HCT116 (cell line): ENCODE measurements around the gene IL1RAPL2. TPM values are rescaled to one million over a fixed set of nuclear protein-coding genes. Genes with fewer than 3 reads are reported as not detected.

Experiments used
- ATAC-seq: fragments of 200-7000 bp; cut with Tn5 transposase; 2 replicates; pipeline ENCODE4 v1.9.1; 2020; ENCODE audit warnings: mild to moderate bottlenecking, moderate library complexity
- BruUV-seq: library from RNA; stranded (reverse); fragments of 400-500 nt; replicated peaks from 2 replicates; lab custom pipeline; 2021; lab: Mats Ljungman, UMichigan
- CTCF ChIA-PET: fragments of 300-600 bp; sonication (Branson Sonifier 250); formaldehyde crosslinking; loops from one replicate; lab custom pipeline; 2021; ENCODE audit warnings: antibody characterized with exemption; lab: Charles Lee
- POLR2A ChIA-PET: fragments of 300-600, 350-600 bp; sonication (Branson Sonifier 250); formaldehyde crosslinking; loops from one replicate; lab custom pipeline; 2021; ENCODE audit warnings: antibody characterized with exemption; lab: Charles Lee
- RAD21 ChIA-PET, 2 experiments: fragments of 300-600 bp; sonication (Branson Sonifier 250); formaldehyde crosslinking; loops; one replicate each; lab custom pipeline; 2023; ENCODE audit warnings: low total read pairs in 2 of 2; ENCODE audit not compliant: uncharacterized antibody in 2 of 2, unreplicated experiment in 2 of 2, low non-redundant PET in 1 of 2; lab: Charles Lee
- DNase-seq: peaks from one replicate; pipeline ENCODE4 v3.0.0-alpha.2; 2010; ENCODE audit warnings: low read depth, low spot score
- H2AFZ ChIP-seq: fragments of 200-600 bp; shearing (Covaris generic), sonication (generic); 2 replicates; pipeline ENCODE4 v1.6.1; 2017; ENCODE audit warnings: low read depth, mixed run types, mixed read lengths, antibody characterized with exemption, low read length; ENCODE audit not compliant: poor library complexity, severe bottlenecking
- H3K27ac ChIP-seq: 2 replicates; pipeline ENCODE4 v1.5.1; 2012; ENCODE audit warnings: low read depth, low read length
- H3K27me3 ChIP-seq: fragments of 200-600 bp; sonication (generic); 2 replicates; pipeline ENCODE4 v1.6.1; 2016; ENCODE audit warnings: mixed run types, low read length, mixed read lengths; ENCODE audit not compliant: insufficient read depth
- H3K36me3 ChIP-seq, 2 experiments: fragments of 200-500 bp in 1 of 2; fragments of 200-600 bp in 1 of 2; sonication (Bioruptor generic) in 1 of 2; sonication (generic) in 1 of 2; 2 replicates each; pipeline versions ENCODE4 v1.5.1 to v1.6.1; 2014 to 2016; ENCODE audit warnings: low read length in 2 of 2, inconsistent platforms in 1 of 2, mixed read lengths in 1 of 2, mixed run types in 1 of 2; ENCODE audit not compliant: insufficient read depth in 2 of 2, control insufficient read depth in 1 of 2
- H3K4me1 ChIP-seq, 2 experiments: fragments of 200-600 bp in 1 of 2; sonication (generic) in 1 of 2; 2 replicates each; pipeline versions ENCODE4 v1.5.1 to v1.6.1; 2012 to 2017; ENCODE audit warnings: low read length in 2 of 2, inconsistent platforms in 1 of 2, mild to moderate bottlenecking in 1 of 2, mixed read lengths in 1 of 2, mixed run types in 1 of 2, moderate library complexity in 1 of 2; ENCODE audit not compliant: insufficient read depth in 2 of 2, control insufficient read depth in 1 of 2
- H3K4me2 ChIP-seq: fragments of 200-600 bp; sonication (generic); 2 replicates; pipeline ENCODE4 v1.6.1; 2017; ENCODE audit warnings: mixed run types, low read length, mixed read lengths
- H3K4me3 ChIP-seq, 2 experiments: fragments of 200-600 bp in 1 of 2; sonication (generic) in 1 of 2; replicated peaks in 1 of 2; 2 replicates each; pipeline ENCODE4 v1.5.1; 2011 to 2016; ENCODE audit warnings: low read length in 2 of 2, control low read depth in 1 of 2, low read depth in 1 of 2, mild to moderate bottlenecking in 1 of 2, mixed read lengths in 1 of 2, mixed run types in 1 of 2
- H3K79me2 ChIP-seq: fragments of 200-600 bp; sonication (generic); 2 replicates; pipeline ENCODE4 v1.6.1; 2017; ENCODE audit warnings: mild to moderate bottlenecking, mixed run types, low read length, moderate library complexity, mixed read lengths; ENCODE audit not compliant: insufficient read depth
- H3K9ac ChIP-seq: fragments of 200-600 bp; sonication (generic); 2 replicates; pipeline ENCODE4 v1.6.1; 2016; ENCODE audit warnings: low read length, mixed read lengths
- H3K9me2 ChIP-seq: fragments of 200-600 bp; sonication (generic), shearing (Covaris generic); 2 replicates; pipeline ENCODE4 v1.6.1; 2017; ENCODE audit warnings: mixed run types, mild to moderate bottlenecking, moderate library complexity; ENCODE audit not compliant: insufficient read depth
- H3K9me3 ChIP-seq, 2 experiments: fragments of 200-500 bp in 1 of 2; fragments of 200-600 bp in 1 of 2; sonication (Bioruptor generic) in 1 of 2; sonication (generic) in 1 of 2; 2 replicates each; pipeline ENCODE4 v1.6.1; 2014 to 2017; ENCODE audit warnings: low read length in 2 of 2, mixed read lengths in 2 of 2, inconsistent platforms in 1 of 2, low read depth in 1 of 2, mild to moderate bottlenecking in 1 of 2, mixed run types in 1 of 2, moderate library complexity in 1 of 2; ENCODE audit not compliant: control insufficient read depth in 1 of 2, insufficient read depth in 1 of 2
- H4K20me1 ChIP-seq: fragments of 200-600 bp; sonication (generic), shearing (Covaris generic); 2 replicates; pipeline ENCODE4 v1.6.1; 2017; ENCODE audit warnings: mixed run types, mild to moderate bottlenecking, moderate library complexity; ENCODE audit not compliant: insufficient read depth
- CEBPB ChIP-seq: IDR thresholded peaks from 2 replicates; pipeline ENCODE4 v1.6.1; 2012; ENCODE audit warnings: low read depth
- CTCF ChIP-seq, 3 experiments: fragments of 200-600 bp in 1 of 3; sonication (generic) in 1 of 3; IDR thresholded peaks in 2 of 3; conservative IDR thresholded peaks in 1 of 3; 2 replicates each; pipeline ENCODE4 v1.5.1; 2012 to 2017; ENCODE audit warnings: low read depth in 2 of 3, low read length in 2 of 3, antibody characterized with exemption in 1 of 3, borderline replicate concordance in 1 of 3, control low read depth in 1 of 3, mild to moderate bottlenecking in 1 of 3, mixed read lengths in 1 of 3, mixed run types in 1 of 3, moderate library complexity in 1 of 3; ENCODE audit not compliant: insufficient read depth in 1 of 3
- EZH2phosphoT487 ChIP-seq: fragments of 200-600 bp; IDR thresholded peaks from 2 replicates; pipeline ENCODE4 v1.6.1; 2018; ENCODE audit warnings: antibody characterized with exemption, borderline replicate concordance
- JUND ChIP-seq: IDR thresholded peaks from 2 replicates; pipeline ENCODE4 v1.6.1; 2012
- MAX ChIP-seq: IDR thresholded peaks from 2 replicates; pipeline ENCODE4 v1.6.1; 2012
- POLR2A ChIP-seq: IDR thresholded peaks from 2 replicates; pipeline ENCODE4 v1.7.0; 2011; ENCODE audit warnings: borderline replicate concordance; ENCODE audit not compliant: insufficient read depth, insufficient read length; ENCODE audit errors: extremely low read depth
- POLR2AphosphoS5 ChIP-seq: IDR thresholded peaks from 2 replicates; pipeline ENCODE4 v1.6.1; 2011; ENCODE audit warnings: mild to moderate bottlenecking, low read depth, low read length, moderate library complexity
- REST ChIP-seq: IDR thresholded peaks from 2 replicates; pipeline ENCODE4 v1.6.1; 2012; ENCODE audit warnings: low read depth
- SRF ChIP-seq: IDR thresholded peaks from 2 replicates; pipeline ENCODE4 v1.6.1; 2012; ENCODE audit warnings: low read depth
- TCF7L2 ChIP-seq: IDR thresholded peaks from 2 replicates; pipeline ENCODE4 v1.7.0; 2011; ENCODE audit warnings: borderline replicate concordance, inconsistent platforms; ENCODE audit not compliant: insufficient read depth, insufficient read length; ENCODE audit errors: extremely low read depth
- ZNF274 ChIP-seq: fragments of 200-500 bp; sonication (Bioruptor generic); IDR thresholded peaks from 2 replicates; pipeline ENCODE4 v1.6.1; 2014; ENCODE audit warnings: mild to moderate bottlenecking, low read depth, low read length, inconsistent platforms
- intact Hi-C: fragments of 100-400 bp; cut with micrococcal nuclease; formaldehyde crosslinking; loops from 2 replicates; pipeline ENCODE4 v1.10.0; 2022
- total RNA-seq: library from RNA; stranded (reverse); gene quantifications from one replicate; pipeline ENCODE4 v1.2.1, GENCODE V29; 2021; ENCODE audit not compliant: unreplicated experiment
- TF ChIP-seq, protein P1 (sequence below): IDR thresholded peaks from 2 replicates; pipeline ENCODE4 v1.6.1; 2011; ENCODE audit warnings: mild to moderate bottlenecking, low read length, moderate library complexity; ENCODE audit not compliant: insufficient replicate concordance; ENCODE audit errors: extremely low read depth

Gene IL1RAPL2
- total RNA-seq, 1 experiment from 2014 or later: not detected

GRCh38 chrX:105543283-105543682 lies 977.3 kb downstream of the IL1RAPL2 start:
- no TSS peak for BruUV-seq
- no peaks in the 10 kb centered on the region for H3K27me3 ChIP-seq
- H3K9me2 ChIP-seq: no peaks in the 10 kb centered on the region
- RAD21 ChIA-PET: no interaction called here
- no peak overlapping the region for H3K9ac ChIP-seq
- no peaks in the 10 kb centered on the region for H3K79me2 ChIP-seq
- H3K4me1 ChIP-seq: no peaks in the 10 kb centered on the region
- H3K4me2 ChIP-seq: no peak overlapping the region
- no peak for ATAC-seq
- no peak overlapping the region for H2AFZ ChIP-seq
- intact Hi-C loops: no loop called here
- H3K27ac ChIP-seq: no peak overlapping the region
- H3K4me3 ChIP-seq: no peak overlapping the region
- H3K9me3 ChIP-seq: no peaks in the 10 kb centered on the region
- CTCF ChIA-PET: no interaction called here
- DNase-seq: no peak
- POLR2A ChIA-PET: no interaction called here
- TF ChIP-seq CEBPB (no peak), ZNF274 (no peak), TCF7L2 (no peak), POLR2A (no peak), REST (no peak), CTCF (IDR thresholded peaks at IDR 0.05 in 2 of 3, conservative IDR thresholded peaks at IDR 0.05 in 1 of 3; ENCODE audit: borderline replicate concordance in 1 of 3, insufficient read depth in 1 of 3, low read depth in 2 of 3, low read length in 2 of 3) (no peak), POLR2AphosphoS5 (no peak), SRF (no peak), EZH2phosphoT487 (no peak), JUND (no peak), MAX (no peak)
- TF ChIP-seq, protein P1, sequence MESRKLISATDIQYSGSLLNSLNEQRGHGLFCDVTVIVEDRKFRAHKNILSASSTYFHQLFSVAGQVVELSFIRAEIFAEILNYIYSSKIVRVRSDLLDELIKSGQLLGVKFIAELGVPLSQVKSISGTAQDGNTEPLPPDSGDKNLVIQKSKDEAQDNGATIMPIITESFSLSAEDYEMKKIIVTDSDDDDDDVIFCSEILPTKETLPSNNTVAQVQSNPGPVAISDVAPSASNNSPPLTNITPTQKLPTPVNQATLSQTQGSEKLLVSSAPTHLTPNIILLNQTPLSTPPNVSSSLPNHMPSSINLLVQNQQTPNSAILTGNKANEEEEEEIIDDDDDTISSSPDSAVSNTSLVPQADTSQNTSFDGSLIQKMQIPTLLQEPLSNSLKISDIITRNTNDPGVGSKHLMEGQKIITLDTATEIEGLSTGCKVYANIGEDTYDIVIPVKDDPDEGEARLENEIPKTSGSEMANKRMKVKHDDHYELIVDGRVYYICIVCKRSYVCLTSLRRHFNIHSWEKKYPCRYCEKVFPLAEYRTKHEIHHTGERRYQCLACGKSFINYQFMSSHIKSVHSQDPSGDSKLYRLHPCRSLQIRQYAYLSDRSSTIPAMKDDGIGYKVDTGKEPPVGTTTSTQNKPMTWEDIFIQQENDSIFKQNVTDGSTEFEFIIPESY: no peak
- no peaks in the 10 kb centered on the region for H4K20me1 ChIP-seq
- H3K36me3 ChIP-seq: no peaks in the 10 kb centered on the region
